Breast epithelium (tissue), 4 donors: ENCODE data around the gene PPP1R11. TPM values are rescaled to one million over a fixed set of nuclear protein-coding genes. Genes with fewer than 3 reads are reported as not detected.
"Not testable (repeated sequence)": the region's sequence is repeated elsewhere in the genome, so short reads cannot be mapped to it uniquely, and the experiment has no call there.

Experiments used
- DNase-seq, 2 donors: peaks; one replicate each; pipeline ENCODE4 v3.0.0-alpha.2; 2019; ENCODE audit warnings: low spot score in 2 of 2
- H3K27ac ChIP-seq, 2 donors: fragments of 200-600 bp; sonication (generic) in 1 of 2; one replicate each; pipeline ENCODE4 v1.5.1; 2016 to 2019; ENCODE audit warnings: mild to moderate bottlenecking in 1 of 2
- H3K27me3 ChIP-seq, 2 donors: fragments of 200-600 bp; sonication (generic) in 1 of 2; one replicate each; pipeline versions ENCODE4 v1.5.1 to v1.6.0; 2017 to 2019; ENCODE audit warnings: control low read depth in 1 of 2, mild to moderate bottlenecking in 1 of 2
- H3K36me3 ChIP-seq: fragments of 200-600 bp; one replicate; pipeline ENCODE4 v1.5.1; 2019
- H3K4me1 ChIP-seq, 2 donors: fragments of 200-600 bp; sonication (generic); one replicate each; pipeline ENCODE4 v1.5.1; 2016 to 2019; ENCODE audit warnings: control low read depth in 1 of 2
- H3K4me3 ChIP-seq, 3 donors: fragments of 200-600 bp; sonication (generic); 1 replicate in 2 of 3; 2 replicates in 1 of 3; pipeline ENCODE4 v1.5.1; 2016 to 2019; ENCODE audit warnings: mild to moderate bottlenecking in 3 of 3, moderate library complexity in 2 of 3
- H3K9me3 ChIP-seq, 2 donors: fragments of 200-600 bp; sonication (generic) in 1 of 2; one replicate each; pipeline ENCODE4 v1.5.1; 2016 to 2019; ENCODE audit warnings: control low read depth in 1 of 2
- CTCF ChIP-seq, 3 donors: fragments of 450-650 bp; IDR thresholded peaks; one replicate each; pipeline ENCODE4 v1.5.1; 2016 to 2017; ENCODE audit warnings: antibody characterized with exemption in 3 of 3, mild to moderate bottlenecking in 3 of 3, moderate library complexity in 3 of 3
- POLR2A ChIP-seq: fragments of 450-650 bp; IDR thresholded peaks from one replicate; pipeline ENCODE4 v1.6.1; 2016; ENCODE audit warnings: antibody characterized with exemption, mild to moderate bottlenecking, moderate library complexity
- POLR2AphosphoS5 ChIP-seq, 3 donors: sonication (generic); formaldehyde crosslinking; IDR thresholded peaks; one replicate each; pipeline ENCODE4 v1.6.1; 2017; ENCODE audit warnings: antibody characterized with exemption in 3 of 3
- intact Hi-C: fragments of 100-400 bp; cut with DNase I; formaldehyde crosslinking; loops from one replicate; pipeline ENCODE4 v1.15.1; 2023; ENCODE audit warnings: low total_unique reads
- total RNA-seq, 3 donors: library from RNA; depleted of rRNA; stranded (reverse); fragments of >200 nt; gene quantifications; one replicate each; pipeline ENCODE4 v1.1.0, GENCODE V29; 2016

Gene PPP1R11
- 10 to 100 TPM; 28.2 to 43.5 (median 35.8) TPM for total RNA-seq

GRCh38 chr6:30066577-30067459 lies at the start of gene PPP1R11:
TSS of gene PPP1R11 (plus strand) at chr6:30067198. CDS start at chr6:30067411, 213 bp downstream.
- H3K4me3 ChIP-seq: peak within 1 kb of the TSS; percentile 65 to 82 (median 68)
- no peaks in the 10 kb centered on the region for H3K9me3 ChIP-seq
- intact Hi-C loops: no loop called here
- no peaks in the 10 kb centered on the region for H3K27me3 ChIP-seq
- H3K4me1 ChIP-seq: peaks cover 3 to 7% of the 10 kb centered on the region in 2 donors
- DNase-seq: peak; percentile 97 to 99
- H3K36me3 ChIP-seq: no peaks in the 10 kb centered on the region
- peak within 1 kb of the TSS; percentile 95 to 96 for H3K27ac ChIP-seq
- TF ChIP-seq POLR2AphosphoS5 (IDR thresholded peaks at IDR 0.05) (peak; percentile 87 to 93 (median 93)), POLR2A (peak; percentile 46), CTCF (IDR thresholded peaks at IDR 0.05) (no peak)

GRCh38 chr6:30019819-30020218 lies 47.2 kb upstream of the PPP1R11 start:
- Histone ChIP-seq H3K4me3 (no peak overlapping the region), H3K36me3 (no peaks in the 10 kb centered on the region), H3K27ac (no peak overlapping the region), H3K9me3 (no peaks in the 10 kb centered on the region), H3K4me1 (no peaks in the 10 kb centered on the region), H3K27me3 (no peaks in the 10 kb centered on the region)
- intact Hi-C loops: no loop called here
- no peak for DNase-seq
- TF ChIP-seq CTCF (IDR thresholded peaks at IDR 0.05): no peak

GRCh38 chr6:30020626-30021025 lies 46.4 kb upstream of the PPP1R11 start:
- Histone ChIP-seq H3K27me3 (no peaks in the 10 kb centered on the region), H3K36me3 (no peaks in the 10 kb centered on the region), H3K9me3 (no peaks in the 10 kb centered on the region), H3K4me3 (no peak overlapping the region), H3K27ac (no peak overlapping the region), H3K4me1 (no peaks in the 10 kb centered on the region)
- DNase-seq: no peak
- intact Hi-C loops: no loop called here
- TF ChIP-seq POLR2AphosphoS5 (IDR thresholded peaks at IDR 0.05): no peak
- TF ChIP-seq POLR2A: no peak
- TF ChIP-seq CTCF (IDR thresholded peaks at IDR 0.05): no peak

- Histone ChIP-seq H3K4me3 (no peak overlapping the region), H3K9me3 (no peaks in the 10 kb centered on the region), H3K4me1 (no peaks in the 10 kb centered on the region), H3K27me3 (no peaks in the 10 kb centered on the region), H3K36me3 (no peaks in the 10 kb centered on the region), H3K27ac (no peak overlapping the region)
- intact Hi-C loops: no loop called here
- DNase-seq: no peak
- TF ChIP-seq CTCF (IDR thresholded peaks at IDR 0.05): no peak
- no peak for TF ChIP-seq POLR2AphosphoS5 (IDR thresholded peaks at IDR 0.05)
- no peak for TF ChIP-seq POLR2A
Measured at GRCh38 chr6:30022189-30022588, 44.8 kb upstream of the PPP1R11 start.

- DNase-seq, H3K9me3 ChIP-seq, intact Hi-C loops, H3K36me3 ChIP-seq, H3K27me3 ChIP-seq, H3K27ac ChIP-seq, H3K4me3 ChIP-seq, H3K4me1 ChIP-seq: not testable (repeated sequence)
Measured at GRCh38 chr6:30022712-30023111, 44.3 kb upstream of the PPP1R11 start.
